ENCODE data around the gene TMEM184B. TPM values are rescaled to one million over a fixed set of nuclear protein-coding genes. Genes with fewer than 3 reads are reported as not detected.

The TMEM184B gene
- total and polyA plus RNA-seq, 8 donors: 11.6 to 30.5 (median 18.6) TPM

DNA sequence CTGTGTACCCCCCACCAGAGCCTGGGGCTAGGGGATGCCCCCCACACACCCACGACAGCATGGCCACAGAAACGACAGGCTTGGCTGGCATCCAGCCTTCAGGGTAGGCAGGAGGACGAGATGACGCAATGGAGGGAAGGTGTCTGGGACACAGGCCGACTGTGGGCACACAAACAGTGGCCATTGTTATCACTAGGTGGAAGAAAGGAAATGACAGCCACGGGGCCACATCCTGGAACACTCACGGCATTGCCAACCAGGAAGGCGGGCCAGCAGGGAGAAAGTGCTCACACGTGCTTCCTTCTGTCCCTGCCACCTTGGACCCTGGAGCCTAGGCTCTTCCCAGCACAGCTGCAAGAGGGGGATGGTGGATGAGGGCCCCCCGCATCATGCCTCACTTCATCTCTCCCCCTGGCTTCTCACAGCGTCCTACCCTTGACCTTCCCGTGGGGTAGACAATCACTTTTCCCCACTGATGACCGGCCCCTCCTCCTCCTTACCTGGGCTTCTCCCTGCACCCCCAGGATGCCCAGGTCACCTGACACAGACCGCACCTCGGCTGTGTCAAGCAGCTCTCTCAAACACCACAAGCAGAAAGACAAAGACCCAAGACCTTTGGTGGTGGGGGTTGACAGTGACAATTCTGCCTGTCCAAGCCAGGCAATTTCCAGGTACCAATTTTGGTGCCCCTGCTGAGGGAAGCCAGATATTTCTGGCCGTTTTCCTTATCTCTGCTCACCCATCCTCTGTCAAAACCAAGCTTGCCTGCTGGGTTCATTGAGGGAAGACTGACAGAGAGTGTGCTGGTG, 99.8 kb downstream of the TMEM184B start:
- intact Hi-C loops (cut with DNase I): no loop called here

DNA sequence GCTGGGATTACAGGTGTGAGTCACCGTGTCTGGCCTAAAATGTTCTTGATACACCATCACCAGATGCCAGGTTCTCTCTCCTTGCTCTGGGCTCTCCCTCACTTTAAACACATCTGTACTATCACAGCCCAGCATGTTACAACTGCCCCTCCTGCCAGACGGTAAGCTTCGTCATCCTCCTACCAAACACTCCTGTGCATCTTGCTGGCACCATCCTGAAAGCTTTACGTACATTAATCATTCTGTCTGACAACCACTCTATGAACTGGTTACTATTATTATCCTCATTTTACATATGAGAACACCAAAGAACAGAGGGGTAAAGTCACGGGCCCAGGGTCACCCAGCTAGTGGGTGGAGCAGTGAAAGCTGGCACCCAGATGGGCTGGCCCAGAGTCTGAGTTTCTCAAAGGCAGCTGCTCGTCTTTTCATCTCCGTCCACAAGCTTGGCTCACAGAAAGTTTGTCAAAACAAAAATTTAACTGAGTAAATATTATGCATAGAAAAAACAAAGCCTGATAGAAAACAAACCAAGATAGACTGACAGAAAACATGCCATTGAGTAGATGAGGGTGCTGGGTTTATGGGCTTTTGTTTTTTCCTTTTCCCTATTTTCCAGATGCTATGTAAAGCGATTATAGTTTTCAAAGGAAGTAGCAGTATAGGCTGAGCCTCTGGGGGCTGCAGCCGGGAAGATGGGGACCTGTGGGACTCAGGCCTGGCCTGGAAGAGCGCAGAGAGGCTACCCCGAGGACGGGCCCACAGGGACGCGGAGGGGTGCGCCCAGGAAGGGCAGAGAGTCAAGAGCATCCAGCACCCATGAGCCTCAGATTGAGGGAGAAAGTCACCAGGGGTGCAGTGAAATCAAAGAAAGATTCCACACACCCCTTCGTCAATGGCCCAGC, 100.6 kb downstream of the TMEM184B start:
- H3K27me3 ChIP-seq: no peaks in the 10 kb centered on the region
- H3K36me3 ChIP-seq: no peaks in the 10 kb centered on the region
- ATAC-seq: peak in 2 of 4 donors; percentile 10 to 16
- intact Hi-C loops (cut with DNase I): no loop called here
- FAIRE-seq: no peak
- H3K4me3 ChIP-seq: no peak overlapping the region
- no peaks in the 10 kb centered on the region for H3K9me3 ChIP-seq
- 74 to 76% methylated on average over 16 of the region's 16 CpGs for WGBS, 2 donors
- peak in 1 of 6 donors; percentile 28 for DNase-seq
- peaks cover 0 to 4% (median 0%) of the 10 kb centered on the region in 3 donors for H3K4me1 ChIP-seq
- TF ChIP-seq, protein P1, sequence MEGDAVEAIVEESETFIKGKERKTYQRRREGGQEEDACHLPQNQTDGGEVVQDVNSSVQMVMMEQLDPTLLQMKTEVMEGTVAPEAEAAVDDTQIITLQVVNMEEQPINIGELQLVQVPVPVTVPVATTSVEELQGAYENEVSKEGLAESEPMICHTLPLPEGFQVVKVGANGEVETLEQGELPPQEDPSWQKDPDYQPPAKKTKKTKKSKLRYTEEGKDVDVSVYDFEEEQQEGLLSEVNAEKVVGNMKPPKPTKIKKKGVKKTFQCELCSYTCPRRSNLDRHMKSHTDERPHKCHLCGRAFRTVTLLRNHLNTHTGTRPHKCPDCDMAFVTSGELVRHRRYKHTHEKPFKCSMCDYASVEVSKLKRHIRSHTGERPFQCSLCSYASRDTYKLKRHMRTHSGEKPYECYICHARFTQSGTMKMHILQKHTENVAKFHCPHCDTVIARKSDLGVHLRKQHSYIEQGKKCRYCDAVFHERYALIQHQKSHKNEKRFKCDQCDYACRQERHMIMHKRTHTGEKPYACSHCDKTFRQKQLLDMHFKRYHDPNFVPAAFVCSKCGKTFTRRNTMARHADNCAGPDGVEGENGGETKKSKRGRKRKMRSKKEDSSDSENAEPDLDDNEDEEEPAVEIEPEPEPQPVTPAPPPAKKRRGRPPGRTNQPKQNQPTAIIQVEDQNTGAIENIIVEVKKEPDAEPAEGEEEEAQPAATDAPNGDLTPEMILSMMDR (IDR thresholded peaks at IDR 0.05): no peak
- peak overlapping the region; percentile 38 to 76 (median 64) for H3K27ac ChIP-seq

More for the DNA sequence above, 99.8 kb downstream of the TMEM184B start:
- TF ChIP-seq, protein P1 (IDR thresholded peaks at IDR 0.05): no peak
- peak; percentile 66 to 89 (median 78) for DNase-seq
- Histone ChIP-seq H3K9me3 (no peaks in the 10 kb centered on the region), H3K4me1 (peaks cover 0 to 4% (median 0%) of the 10 kb centered on the region in 3 donors), H3K27me3 (no peaks in the 10 kb centered on the region), H3K27ac (peak overlapping the region; percentile 38 to 76 (median 64)), H3K4me3 (no peak overlapping the region), H3K36me3 (no peaks in the 10 kb centered on the region)
- peak; percentile 80 to 95 (median 90) for ATAC-seq
- 29 to 40% methylated on average over 16 of the region's 16 CpGs for WGBS, 2 donors
- no peak for FAIRE-seq

- Histone ChIP-seq H3K27me3 (no peaks in the 10 kb centered on the region), H3K36me3 (no peaks in the 10 kb centered on the region), H3K27ac (no peak overlapping the region), H3K9me3 (no peaks in the 10 kb centered on the region), H3K4me1 (peaks cover 0 to 4% (median 0%) of the 10 kb centered on the region in 3 donors), H3K4me3 (no peak overlapping the region)
- DNase-seq (peak in 1 of 6 donors; percentile 22), FAIRE-seq (no peak), ATAC-seq (no peak)
- TF ChIP-seq, protein P1 (IDR thresholded peaks at IDR 0.05): no peak
- intact Hi-C loops (cut with DNase I): no loop called here
- WGBS, 2 donors: 96 to 97% methylated on average over 5 of the region's 5 CpGs
Observed at GRCh38 chr22:38170469-38170868, 102.3 kb downstream of the TMEM184B start.

Other genes with a start within 250 kb of the TMEM184B start
- 10 to 100 TPM; 12.5 to 25.8 (median 19.1) TPM for gene PICK1, start 215.6 kb downstream of the TMEM184B start, total RNA-seq
- gene PICK1, start 215.6 kb downstream of the TMEM184B start, polyA plus RNA-seq: 10 to 100 TPM; 49.7 to 55.0 TPM
- under 1 TPM in 1 of 6 donors, not detected in 5; 0.06 TPM for gene SLC16A8, start 188.8 kb downstream of the TMEM184B start, total RNA-seq
- under 1 TPM; 0.05 to 0.57 TPM for gene SLC16A8, start 188.8 kb downstream of the TMEM184B start, polyA plus RNA-seq
- 1 to 10 TPM in 2 of 6 donors, under 1 TPM in 4; 0.56 to 1.9 (median 0.95) TPM for gene BAIAP2L2, start 162.3 kb downstream of the TMEM184B start, total RNA-seq
- 10 to 100 TPM in 1 of 2 donors, 1 to 10 TPM in 1; 3.6 to 13.8 TPM for gene BAIAP2L2, start 162.3 kb downstream of the TMEM184B start, polyA plus RNA-seq
- 10 to 100 TPM in 5 of 6 donors, 1 to 10 TPM in 1; 8.7 to 47.0 (median 21.3) TPM for gene PLA2G6, start 91.2 kb downstream of the TMEM184B start, total RNA-seq
- 100 to 1,000 TPM; 107 to 109 TPM for gene PLA2G6, start 91.2 kb downstream of the TMEM184B start, polyA plus RNA-seq
- gene MAFF, start 71.0 kb downstream of the TMEM184B start, total RNA-seq: 1 to 10 TPM; 3.4 to 8.9 (median 6.8) TPM
- 10 to 100 TPM; 10.6 to 16.7 TPM for gene MAFF, start 71.0 kb downstream of the TMEM184B start, polyA plus RNA-seq
- 10 to 100 TPM; 52.7 to 94.2 (median 57.7) TPM for gene CSNK1E, start 44.4 kb upstream of the TMEM184B start, total RNA-seq
- gene CSNK1E, start 44.4 kb upstream of the TMEM184B start, polyA plus RNA-seq: 100 to 1,000 TPM in 1 of 2 donors, 10 to 100 TPM in 1; 87.2 to 115 TPM
- not detected for gene KCNJ4, start 182.2 kb upstream of the TMEM184B start, total RNA-seq
- gene KCNJ4, start 182.2 kb upstream of the TMEM184B start, polyA plus RNA-seq: not detected
- 10 to 100 TPM in 2 of 6 donors, 1 to 10 TPM in 4; 4.7 to 14.6 (median 8.2) TPM for gene KDELR3, start 195.1 kb upstream of the TMEM184B start, total RNA-seq
- 1 to 10 TPM; 2.9 to 4.9 TPM for gene KDELR3, start 195.1 kb upstream of the TMEM184B start, polyA plus RNA-seq
- 100 to 1,000 TPM; 167 to 331 (median 206) TPM for gene DDX17, start 233.3 kb upstream of the TMEM184B start, total RNA-seq
- gene DDX17, start 233.3 kb upstream of the TMEM184B start, polyA plus RNA-seq: 100 to 1,000 TPM; 164 to 242 TPM

All from pancreas (tissue), 10 donors.